GM18870 (cell line): Measurements from ENCODE around the gene CWC15.
"Not testable (repeated sequence)": the region's sequence is repeated elsewhere in the genome, so short reads cannot be mapped to it uniquely, and the experiment has no call there.

Experiments
- ATAC-seq: cut with Tn5 transposase; IDR thresholded peaks from one replicate; pipeline ENCODE4 v1.9.1; 2021; ENCODE audit warnings: moderate library complexity; ENCODE audit not compliant: unreplicated experiment

The CWC15 gene

GRCh38 chr11:94973099-94973968 lies at the start of gene CWC15, which contains the start of gene KDM4D:
TSS of gene CWC15 (minus strand) at chr11:94973556. CDS start at chr11:94972185, 1,371 bp downstream.
TSS of gene KDM4D (plus strand) at chr11:94973709. CDS start at chr11:94997373, 23,664 bp downstream.
- peak; percentile 99 for ATAC-seq

GRCh38 chr11:95021468-95021867 lies 48.1 kb upstream of the CWC15 start:
- not testable (repeated sequence) for ATAC-seq

DNA sequence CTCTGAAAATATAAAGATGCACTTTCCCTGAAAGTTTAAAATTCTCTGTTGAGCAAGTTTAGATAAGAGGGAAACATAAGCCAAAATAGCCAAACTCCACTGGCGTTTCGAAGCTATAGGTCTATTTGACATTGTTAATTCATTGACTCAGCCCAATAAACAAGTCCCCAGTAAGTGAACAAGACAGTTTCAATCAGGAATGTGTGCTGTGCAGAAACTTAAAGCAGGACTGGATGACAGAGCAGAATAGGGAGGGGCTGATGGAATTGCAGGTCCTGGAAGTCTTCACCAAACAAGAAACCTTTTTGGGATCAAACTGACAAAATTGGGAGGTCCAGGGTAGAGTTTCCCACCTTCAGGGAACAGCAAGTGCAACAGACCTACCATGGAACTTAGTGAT lies 42.8 kb upstream of the CWC15 start:
- no peak for ATAC-seq

- ATAC-seq = no peak
Observed at GRCh38 chr11:95014184-95014821, 40.9 kb upstream of the CWC15 start.

DNA sequence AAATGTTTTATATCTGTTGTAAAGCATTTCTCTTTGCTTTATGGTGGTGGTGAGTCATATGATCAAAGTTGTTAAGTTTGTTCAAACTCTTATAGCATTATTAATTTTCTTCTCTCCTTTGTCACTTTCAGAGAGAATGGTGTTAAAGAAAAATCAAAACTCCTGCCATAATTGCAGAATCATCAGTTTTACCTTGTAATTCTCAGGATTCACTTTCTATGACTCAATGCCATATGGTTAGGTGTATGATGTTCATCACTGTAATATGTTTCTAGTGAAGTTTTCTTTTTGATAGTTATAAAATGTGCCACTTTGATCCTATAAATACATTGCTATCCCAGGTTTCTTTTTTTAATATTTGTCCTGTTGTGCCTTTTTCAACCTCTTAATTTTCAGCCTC lies 38.0 kb upstream of the CWC15 start:
- ATAC-seq = no peak

DNA sequence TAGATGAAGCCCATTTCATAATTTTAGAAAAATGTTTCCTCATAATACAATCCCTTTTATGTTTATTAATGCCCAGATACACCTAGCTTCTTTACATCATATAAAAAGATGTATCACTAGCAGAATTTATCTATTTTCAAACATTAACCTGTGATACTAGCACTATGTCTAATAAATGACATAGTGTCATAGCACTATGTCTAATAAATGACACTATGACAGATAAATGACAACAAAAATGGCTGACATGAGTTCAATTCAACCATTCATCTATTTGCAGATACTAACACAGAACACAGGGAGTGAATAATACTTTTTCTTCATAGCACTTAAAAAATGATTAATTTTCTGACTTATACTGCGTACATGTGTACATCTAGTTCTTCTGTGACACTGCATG lies 32.3 kb upstream of the CWC15 start:
- ATAC-seq = no peak

DNA sequence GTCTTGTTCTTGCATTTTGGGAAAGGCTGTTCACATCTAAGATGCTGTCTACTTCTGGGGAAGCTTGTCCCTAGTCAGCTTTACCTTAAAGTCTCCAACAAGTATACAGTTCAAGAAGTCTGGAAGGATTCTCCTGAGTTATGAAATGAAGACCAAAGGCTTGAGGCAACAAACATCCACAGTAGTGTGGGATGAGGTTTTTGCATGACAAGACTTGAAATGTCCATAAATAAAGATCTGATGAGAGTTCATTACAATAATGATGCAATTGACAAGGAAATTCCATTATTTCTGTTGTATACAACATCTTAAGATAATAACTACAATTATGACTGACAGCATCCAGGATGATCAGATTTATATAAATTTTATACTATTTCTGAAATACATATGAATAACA lies 30.4 kb upstream of the CWC15 start:
- ATAC-seq = no peak

DNA sequence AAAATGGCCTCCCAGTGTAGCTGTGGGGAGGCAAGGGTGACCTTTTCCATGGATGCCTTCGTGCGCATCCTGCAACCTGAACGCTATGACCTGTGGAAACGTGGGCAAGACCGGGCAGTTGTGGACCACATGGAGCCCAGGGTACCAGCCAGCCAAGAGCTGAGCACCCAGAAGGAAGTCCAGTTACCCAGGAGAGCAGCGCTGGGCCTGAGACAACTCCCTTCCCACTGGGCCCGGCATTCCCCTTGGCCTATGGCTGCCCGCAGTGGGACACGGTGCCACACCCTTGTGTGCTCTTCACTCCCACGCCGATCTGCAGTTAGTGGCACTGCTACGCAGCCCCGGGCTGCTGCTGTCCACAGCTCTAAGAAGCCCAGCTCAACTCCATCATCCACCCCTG lies 24.9 kb upstream of the CWC15 start:
- no peak for ATAC-seq

- no peak for ATAC-seq
Observed at GRCh38 chr11:94997437-94997836, 24.1 kb upstream of the CWC15 start.

GRCh38 chr11:94993400-94993943 lies 20.1 kb upstream of the CWC15 start:
- no peak for ATAC-seq

GRCh38 chr11:94988748-94989147 lies 15.4 kb upstream of the CWC15 start:
- ATAC-seq = no peak

- no peak for ATAC-seq
Observed at GRCh38 chr11:94987378-94987777, 14.0 kb upstream of the CWC15 start.

GRCh38 chr11:94975599-94975998 lies 2.2 kb upstream of the CWC15 start:
- no peak for ATAC-seq

GRCh38 chr11:94974178-94974577 lies 822 bp upstream of the CWC15 start:
- ATAC-seq = no peak

DNA sequence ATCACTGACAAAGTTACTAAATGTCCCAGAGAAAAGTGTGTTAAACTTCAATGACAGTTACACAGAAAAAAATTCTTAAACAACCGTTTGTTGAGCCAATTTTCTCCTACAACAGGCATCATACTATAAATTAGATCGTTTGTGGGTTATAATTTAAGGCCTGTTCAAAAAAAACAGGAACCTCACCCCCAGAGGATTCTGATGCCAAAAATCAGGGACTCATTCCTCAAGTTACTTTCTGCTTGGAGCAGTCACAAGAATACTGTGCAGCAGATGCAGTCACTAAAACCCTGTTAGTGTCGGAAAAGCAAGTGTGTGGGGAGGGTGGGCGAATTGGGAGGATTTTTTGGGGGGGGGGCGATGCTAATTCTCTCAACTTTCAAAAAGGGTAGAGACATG lies 657 bp downstream of the CWC15 start:
- no peak for ATAC-seq

DNA sequence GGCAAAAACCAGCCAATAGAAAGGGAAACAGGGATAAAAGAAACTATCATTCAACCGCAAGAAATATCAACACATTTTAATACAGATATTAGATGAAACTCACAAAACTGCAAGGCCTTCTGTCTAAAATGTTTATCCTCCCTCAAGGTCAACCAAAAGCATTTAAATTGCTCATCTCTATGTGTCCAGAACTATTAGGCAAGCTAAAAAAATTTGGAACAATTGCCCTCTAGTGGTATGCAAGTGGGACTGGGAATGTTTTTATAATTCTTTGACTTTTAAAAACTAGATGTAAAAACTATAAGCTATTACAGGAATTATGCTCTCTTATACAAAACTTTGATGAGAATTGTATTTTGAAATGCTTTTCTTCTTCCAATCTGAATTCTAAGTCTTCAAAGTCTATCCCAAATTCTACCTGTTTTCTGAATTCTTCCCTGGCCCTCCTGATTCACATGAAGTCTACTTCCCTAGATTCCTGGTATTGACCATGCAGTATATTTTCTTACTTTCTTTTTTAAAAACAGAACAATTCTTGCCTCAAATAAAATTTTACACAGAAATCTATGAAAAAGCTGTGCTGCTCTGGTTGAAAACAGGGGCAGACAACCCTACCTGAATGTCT lies 4.9 kb downstream of the CWC15 start:
- no peak for ATAC-seq

GRCh38 chr11:94964934-94965333 lies 8.4 kb downstream of the CWC15 start:
- ATAC-seq = no peak

GRCh38 chr11:94961255-94961654 lies 12.1 kb downstream of the CWC15 start:
- no peak for ATAC-seq

GRCh38 chr11:94960488-94960887 lies 12.9 kb downstream of the CWC15 start:
- no peak for ATAC-seq

DNA sequence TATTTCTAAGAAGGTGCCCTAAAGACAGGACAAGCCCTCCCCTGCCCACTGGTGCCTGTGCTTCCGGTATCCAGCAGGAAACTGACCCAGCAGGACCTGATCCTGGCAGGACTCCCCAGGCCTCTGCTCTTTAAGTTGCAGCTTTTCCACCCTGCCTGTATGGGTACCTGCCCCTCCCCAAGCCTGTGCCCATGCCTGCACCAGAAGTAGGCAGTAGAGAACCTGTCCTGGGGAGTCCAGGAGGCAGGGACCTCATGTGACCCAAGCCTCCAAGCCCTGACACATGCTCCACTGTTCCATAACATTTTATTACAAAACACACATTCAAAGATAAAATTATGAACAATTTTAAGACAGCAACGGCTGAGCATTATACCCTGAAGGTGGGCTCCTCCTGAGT lies 14.2 kb downstream of the CWC15 start:
- ATAC-seq = no peak

- ATAC-seq = no peak
Observed at GRCh38 chr11:94958121-94958696, 15.1 kb downstream of the CWC15 start.
